Activated naive CD4-positive, alpha-beta T cell treated with anti-CD3 and anti-CD28 coated beads, Interleukin-2, amount 50 U/mL, for 24 hours (primary cell): ENCODE data around the gene ZNF613.
"Not testable (repeated sequence)": the region's sequence is repeated elsewhere in the genome, so short reads cannot be mapped to it uniquely, and the experiment has no call there.

Experiments used
- H3K27ac Mint-ChIP-seq: one replicate; pipeline ENCODE4 v1.8.0; 2021; ENCODE audit warnings: mild to moderate bottlenecking, mixed read lengths
- H3K27me3 Mint-ChIP-seq: one replicate; pipeline ENCODE4 v1.8.0; 2021; ENCODE audit warnings: mixed read lengths
- H3K36me3 Mint-ChIP-seq: one replicate; pipeline ENCODE4 v1.8.0; 2021; ENCODE audit warnings: mixed read lengths
- H3K4me1 Mint-ChIP-seq: one replicate; pipeline ENCODE4 v1.8.0; 2021; ENCODE audit warnings: mixed read lengths
- H3K4me3 Mint-ChIP-seq: one replicate; pipeline ENCODE4 v1.8.0; 2021; ENCODE audit warnings: mild to moderate bottlenecking, mixed read lengths
- H3K9me3 Mint-ChIP-seq: one replicate; pipeline ENCODE4 v1.8.0; 2021; ENCODE audit warnings: mixed read lengths

Gene ZNF613

DNA sequence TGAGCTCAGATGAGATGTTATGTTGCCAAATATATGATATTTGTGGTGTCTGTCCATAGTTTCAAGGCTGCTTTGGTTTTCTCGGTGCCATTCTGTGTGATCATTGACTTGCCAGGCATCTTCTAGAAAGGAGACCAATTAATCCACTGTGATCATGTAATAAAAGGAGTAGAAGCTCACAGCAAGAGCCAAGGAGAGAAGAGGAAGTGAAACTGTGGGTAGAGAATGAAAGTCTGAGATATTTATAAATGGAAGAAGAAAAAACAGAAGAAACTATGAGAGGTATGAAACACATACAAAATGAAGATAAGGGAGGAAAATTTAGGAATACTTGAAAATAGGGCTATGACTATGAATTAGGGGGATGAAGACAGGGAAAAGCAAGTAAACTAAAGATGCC lies 11.1 kb upstream of the ZNF613 start:
- no peaks in the 10 kb centered on the region for H3K4me1 Mint-ChIP-seq
- H3K36me3 Mint-ChIP-seq, result peaks cover 26% of the 10 kb centered on the region
- H3K27me3 Mint-ChIP-seq, result no peaks in the 10 kb centered on the region
- no peak overlapping the region for H3K27ac Mint-ChIP-seq
- no peak overlapping the region for H3K4me3 Mint-ChIP-seq
- peaks cover 35% of the 10 kb centered on the region for H3K9me3 Mint-ChIP-seq

DNA sequence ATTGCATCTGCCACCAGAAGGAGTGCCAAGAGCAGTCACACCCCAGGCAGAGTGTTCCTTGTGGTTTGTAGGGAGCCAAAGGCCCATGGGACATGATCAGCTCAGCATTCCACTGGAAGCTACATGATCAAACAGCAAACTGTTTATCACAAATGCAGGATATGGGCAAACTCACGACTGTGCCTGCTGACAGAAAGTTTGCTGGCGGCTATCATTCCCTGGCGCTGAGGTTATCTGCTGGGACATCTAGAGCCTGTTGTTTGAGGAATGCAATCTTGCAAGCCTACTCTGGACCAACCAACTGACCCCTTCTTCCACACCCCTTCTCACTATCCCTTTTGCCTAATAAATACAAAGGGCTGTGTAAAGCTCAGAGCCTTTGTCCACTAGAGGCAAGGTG lies 7.7 kb upstream of the ZNF613 start:
- no peaks in the 10 kb centered on the region for H3K27me3 Mint-ChIP-seq
- no peak overlapping the region for H3K4me3 Mint-ChIP-seq
- H3K4me1 Mint-ChIP-seq, result no peaks in the 10 kb centered on the region
- H3K27ac Mint-ChIP-seq, result peak overlapping the region; percentile 30
- peaks cover 20% of the 10 kb centered on the region for H3K9me3 Mint-ChIP-seq
- H3K36me3 Mint-ChIP-seq, result peaks cover 26% of the 10 kb centered on the region

DNA sequence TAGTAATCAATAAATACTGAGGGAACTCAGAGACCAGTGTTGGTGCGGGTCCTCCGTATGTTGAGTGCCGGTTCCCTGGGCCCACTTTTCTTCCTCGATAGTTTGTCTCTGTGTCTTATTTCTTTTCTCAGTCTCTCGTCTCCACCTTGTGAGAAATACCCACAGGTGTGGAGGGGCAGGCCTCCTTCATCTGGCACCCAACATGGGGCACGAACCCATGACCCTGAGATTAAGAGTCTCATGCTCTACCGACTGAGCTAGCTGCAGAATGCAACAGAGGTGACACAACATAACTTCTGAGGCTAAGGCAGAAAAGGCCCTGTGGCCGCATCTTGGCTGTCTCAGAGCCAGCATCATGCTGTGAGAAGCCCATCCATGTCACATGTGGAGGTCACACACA lies 5.3 kb upstream of the ZNF613 start:
- Mint-ChIP-seq H3K27me3 (no peaks in the 10 kb centered on the region), H3K9me3 (no peaks in the 10 kb centered on the region), H3K36me3 (peaks cover 30% of the 10 kb centered on the region), H3K4me1 (peaks cover 7% of the 10 kb centered on the region), H3K27ac (no peak overlapping the region), H3K4me3 (no peak overlapping the region)

DNA sequence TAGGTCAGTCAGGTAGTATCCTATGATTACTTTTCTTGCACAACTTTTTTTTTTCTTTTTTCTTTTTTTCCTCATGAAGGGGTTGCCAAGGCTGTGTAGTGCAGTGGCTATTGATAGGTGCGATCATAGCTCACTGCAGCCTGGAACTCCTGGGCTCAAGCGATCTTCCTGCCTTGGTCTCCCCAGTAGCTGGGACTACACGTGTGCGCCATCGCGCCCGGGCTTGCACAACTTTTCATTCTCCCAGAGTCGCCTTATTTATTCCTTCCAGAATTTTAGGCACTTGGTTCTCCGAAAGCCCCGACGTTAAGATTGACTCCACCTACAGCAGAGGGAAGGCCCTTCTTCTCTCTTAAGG lies 867 bp upstream of the ZNF613 start:
- Mint-ChIP-seq H3K27me3 (no peaks in the 10 kb centered on the region), H3K27ac (peak overlapping the region; percentile 99), H3K36me3 (peaks cover 47% of the 10 kb centered on the region), H3K4me1 (peaks cover 39% of the 10 kb centered on the region), H3K4me3 (peak overlapping the region; percentile 100), H3K9me3 (peaks cover 15% of the 10 kb centered on the region)

DNA sequence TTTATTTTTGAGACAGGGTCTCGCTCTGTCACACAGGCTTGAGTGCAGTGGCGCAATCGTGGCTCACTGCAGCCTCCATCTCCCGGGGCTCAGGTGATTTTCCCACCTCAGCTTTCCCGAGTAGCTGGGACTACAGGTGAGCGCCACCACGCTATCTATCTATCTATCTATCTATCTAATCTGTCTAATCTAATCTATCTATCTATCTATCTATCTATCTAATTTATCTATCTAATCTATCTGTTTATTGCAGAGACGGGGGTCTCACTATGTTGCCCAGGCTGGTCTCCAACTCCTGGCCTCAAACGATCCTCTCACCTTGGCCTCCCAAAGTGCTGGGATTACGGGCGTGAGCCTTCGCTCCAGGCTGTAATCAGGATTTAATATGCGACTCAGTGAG lies 587 bp downstream of the ZNF613 start:
- peaks cover 15% of the 10 kb centered on the region for H3K9me3 Mint-ChIP-seq
- H3K27ac Mint-ChIP-seq, result peak overlapping the region; percentile 99
- peaks cover 39% of the 10 kb centered on the region for H3K4me1 Mint-ChIP-seq
- H3K4me3 Mint-ChIP-seq, result peak overlapping the region; percentile 100
- H3K27me3 Mint-ChIP-seq, result no peaks in the 10 kb centered on the region
- peaks cover 45% of the 10 kb centered on the region for H3K36me3 Mint-ChIP-seq

DNA sequence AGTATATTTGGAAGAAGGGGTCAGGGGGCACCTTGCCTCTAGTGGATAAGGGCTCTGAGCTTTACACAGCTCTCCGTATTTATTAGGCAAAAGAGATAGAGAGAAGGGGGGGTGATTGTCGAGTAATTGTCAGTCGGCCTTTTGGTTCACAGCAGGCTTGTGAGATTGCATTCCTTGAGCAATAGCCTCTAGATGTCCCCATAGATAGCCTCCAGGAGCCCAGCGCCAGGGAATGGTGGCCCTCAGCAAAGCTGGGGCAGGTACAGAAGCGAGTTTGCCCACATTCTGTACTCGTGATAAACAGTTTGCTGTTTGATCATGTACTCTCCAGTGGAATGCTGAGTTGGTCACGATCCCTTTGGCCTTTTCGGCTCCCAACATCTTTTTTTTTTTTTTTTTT lies 4.6 kb downstream of the ZNF613 start:
- no peak overlapping the region for H3K27ac Mint-ChIP-seq
- H3K27me3 Mint-ChIP-seq, result no peaks in the 10 kb centered on the region
- peaks cover 33% of the 10 kb centered on the region for H3K4me1 Mint-ChIP-seq
- no peak overlapping the region for H3K4me3 Mint-ChIP-seq
- H3K36me3 Mint-ChIP-seq, result peaks cover 55% of the 10 kb centered on the region
- peaks cover 15% of the 10 kb centered on the region for H3K9me3 Mint-ChIP-seq

DNA sequence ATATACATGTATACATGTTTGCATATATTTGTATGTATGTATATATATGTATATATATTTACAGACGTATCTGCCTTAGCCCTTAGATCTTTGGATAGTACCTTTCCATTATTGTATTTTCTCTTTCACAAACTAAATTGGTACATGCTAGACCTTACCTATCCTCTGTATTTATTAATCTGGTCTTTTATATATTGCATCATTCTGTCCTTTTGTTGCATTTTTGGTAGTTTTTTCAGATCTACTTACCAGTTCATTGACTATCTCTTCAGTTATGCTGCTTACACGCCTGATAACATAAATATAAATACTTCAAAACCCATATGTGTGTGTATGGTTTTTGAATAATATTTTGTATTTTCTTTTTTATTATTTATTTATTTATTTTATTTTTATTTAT lies 11.7 kb downstream of the ZNF613 start:
- peaks cover 26% of the 10 kb centered on the region for H3K9me3 Mint-ChIP-seq

DNA sequence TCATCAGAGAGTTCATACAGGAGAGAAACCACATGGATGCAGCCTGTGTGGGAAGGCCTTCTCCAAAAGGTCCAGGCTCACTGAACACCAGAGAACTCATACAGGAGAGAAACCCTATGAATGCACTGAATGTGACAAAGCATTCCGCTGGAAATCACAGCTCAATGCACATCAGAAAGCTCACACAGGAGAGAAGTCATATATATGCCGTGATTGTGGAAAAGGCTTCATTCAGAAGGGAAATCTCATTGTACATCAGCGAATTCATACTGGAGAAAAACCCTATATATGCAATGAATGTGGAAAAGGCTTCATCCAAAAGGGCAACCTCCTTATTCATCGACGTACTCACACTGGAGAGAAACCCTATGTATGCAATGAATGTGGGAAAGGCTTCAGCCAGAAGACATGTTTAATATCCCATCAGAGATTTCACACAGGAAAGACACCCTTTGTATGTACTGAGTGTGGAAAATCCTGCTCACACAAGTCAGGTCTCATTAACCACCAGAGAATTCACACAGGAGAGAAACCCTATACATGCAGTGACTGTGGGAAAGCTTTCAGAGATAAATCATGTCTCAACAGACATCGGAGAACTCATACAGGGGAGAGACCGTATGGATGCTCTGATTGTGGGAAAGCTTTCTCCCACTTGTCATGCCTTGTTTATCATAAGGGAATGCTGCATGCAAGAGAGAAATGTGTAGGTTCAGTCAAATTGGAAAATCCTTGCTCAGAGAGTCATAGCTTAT lies 17.7 kb downstream of the ZNF613 start:
- H3K27ac Mint-ChIP-seq, result no peak overlapping the region
- peaks cover 36% of the 10 kb centered on the region for H3K9me3 Mint-ChIP-seq
- no peak overlapping the region for H3K4me3 Mint-ChIP-seq
- no peaks in the 10 kb centered on the region for H3K4me1 Mint-ChIP-seq
- H3K27me3 Mint-ChIP-seq, result no peaks in the 10 kb centered on the region
- H3K36me3 Mint-ChIP-seq, result peaks cover 71% of the 10 kb centered on the region

More for the DNA sequence above, 11.7 kb downstream of the ZNF613 start:
- Mint-ChIP-seq H3K4me1 (no peaks in the 10 kb centered on the region), H3K27ac (no peak overlapping the region), H3K36me3 (peaks cover 80% of the 10 kb centered on the region), H3K4me3 (no peak overlapping the region), H3K27me3 (no peaks in the 10 kb centered on the region)

DNA sequence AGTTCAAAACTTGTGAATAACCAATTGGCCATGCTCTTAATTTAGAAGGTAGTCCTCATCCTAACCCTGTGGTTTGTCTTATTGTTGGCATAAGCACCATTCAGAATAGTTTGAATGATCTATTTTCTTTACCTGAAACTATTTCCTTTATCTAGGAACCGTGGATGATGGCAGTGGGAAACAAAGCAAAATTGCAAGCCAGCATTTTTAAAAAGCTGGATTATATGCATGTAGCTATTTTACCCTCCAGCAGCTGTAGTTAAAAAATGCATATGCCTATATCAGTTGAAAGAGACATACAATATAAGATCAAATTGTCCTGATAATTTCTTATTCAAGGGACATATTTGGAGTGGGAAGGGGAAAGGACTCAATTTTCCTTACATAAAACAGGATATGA lies 19.3 kb downstream of the ZNF613 start:
- no peak overlapping the region for H3K27ac Mint-ChIP-seq
- no peaks in the 10 kb centered on the region for H3K4me1 Mint-ChIP-seq
- no peak overlapping the region for H3K4me3 Mint-ChIP-seq
- H3K9me3 Mint-ChIP-seq, result peaks cover 36% of the 10 kb centered on the region
- H3K36me3 Mint-ChIP-seq, result peaks cover 64% of the 10 kb centered on the region
- H3K27me3 Mint-ChIP-seq, result no peaks in the 10 kb centered on the region

DNA sequence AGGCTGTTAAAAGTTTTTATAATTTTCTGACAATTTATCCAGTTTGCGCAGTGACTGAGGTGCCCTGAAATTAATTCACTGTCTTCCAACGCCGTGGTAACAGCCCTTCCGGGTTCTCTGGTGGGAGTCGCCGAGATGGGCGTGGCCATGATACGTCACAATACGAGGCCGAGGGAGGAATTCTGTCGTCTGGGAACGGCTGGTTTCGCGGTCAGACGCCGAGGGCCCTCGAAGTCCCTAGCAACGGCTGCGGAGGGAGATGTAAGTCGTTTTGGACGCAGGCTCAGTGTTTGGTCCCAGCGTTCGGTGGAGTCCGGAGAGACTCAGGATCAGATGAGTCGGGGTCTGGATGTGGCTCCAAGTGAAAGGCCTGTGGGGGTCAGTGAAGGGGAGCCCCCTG lies 21.7 kb downstream of the ZNF613 start:
- Mint-ChIP-seq H3K27me3 (no peaks in the 10 kb centered on the region), H3K4me1 (no peaks in the 10 kb centered on the region), H3K27ac (peak overlapping the region; percentile 5), H3K4me3 (no peak overlapping the region), H3K9me3 (peaks cover 32% of the 10 kb centered on the region), H3K36me3 (peaks cover 47% of the 10 kb centered on the region)

DNA sequence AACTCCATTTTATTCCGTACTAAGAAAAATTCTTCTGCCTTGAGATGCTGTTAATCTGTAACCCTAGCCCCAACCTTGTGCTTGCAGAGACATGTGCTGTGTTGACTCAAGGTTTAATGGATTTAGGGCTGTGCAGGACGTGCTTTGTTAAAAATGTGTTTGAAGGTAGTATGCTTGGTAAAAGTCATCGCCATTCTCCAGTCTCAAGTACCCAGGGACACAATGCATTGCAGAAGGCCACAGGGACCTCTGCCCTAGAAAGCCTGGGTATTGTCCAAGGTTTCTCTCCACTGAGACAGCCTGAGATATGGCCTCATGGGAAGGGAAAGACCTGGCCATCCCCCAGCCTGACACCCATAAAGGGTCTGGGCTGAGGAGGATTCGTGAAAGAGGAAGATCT lies 30.6 kb downstream of the ZNF613 start:
- H3K27me3 Mint-ChIP-seq, H3K4me3 Mint-ChIP-seq, H3K4me1 Mint-ChIP-seq, H3K27ac Mint-ChIP-seq: not testable (repeated sequence)
- peaks cover 39% of the 10 kb centered on the region for H3K36me3 Mint-ChIP-seq
- peaks cover 42% of the 10 kb centered on the region for H3K9me3 Mint-ChIP-seq

DNA sequence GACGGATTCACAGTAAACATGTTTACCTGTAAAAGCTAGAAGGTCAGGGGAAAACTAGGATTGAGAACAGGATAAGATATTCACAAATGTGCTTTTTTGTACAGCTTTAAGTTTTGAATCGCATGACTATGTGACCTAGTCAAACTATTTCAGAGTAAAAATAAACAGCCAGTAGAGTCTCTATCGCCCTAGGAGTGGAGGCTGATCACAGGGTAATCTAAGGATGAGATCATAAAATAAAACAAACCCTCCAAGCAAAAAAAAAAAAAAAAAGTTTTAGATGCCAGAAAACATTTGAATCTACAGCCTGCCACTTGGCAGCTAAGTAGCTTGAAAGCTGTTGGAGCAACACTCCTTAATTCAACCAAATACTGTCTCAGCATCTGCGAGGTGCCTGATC lies 32.5 kb downstream of the ZNF613 start:
- Mint-ChIP-seq H3K27me3 (no peaks in the 10 kb centered on the region), H3K9me3 (peaks cover 44% of the 10 kb centered on the region), H3K27ac (no peak overlapping the region), H3K4me3 (no peak overlapping the region), H3K4me1 (no peaks in the 10 kb centered on the region), H3K36me3 (peaks cover 48% of the 10 kb centered on the region)

DNA sequence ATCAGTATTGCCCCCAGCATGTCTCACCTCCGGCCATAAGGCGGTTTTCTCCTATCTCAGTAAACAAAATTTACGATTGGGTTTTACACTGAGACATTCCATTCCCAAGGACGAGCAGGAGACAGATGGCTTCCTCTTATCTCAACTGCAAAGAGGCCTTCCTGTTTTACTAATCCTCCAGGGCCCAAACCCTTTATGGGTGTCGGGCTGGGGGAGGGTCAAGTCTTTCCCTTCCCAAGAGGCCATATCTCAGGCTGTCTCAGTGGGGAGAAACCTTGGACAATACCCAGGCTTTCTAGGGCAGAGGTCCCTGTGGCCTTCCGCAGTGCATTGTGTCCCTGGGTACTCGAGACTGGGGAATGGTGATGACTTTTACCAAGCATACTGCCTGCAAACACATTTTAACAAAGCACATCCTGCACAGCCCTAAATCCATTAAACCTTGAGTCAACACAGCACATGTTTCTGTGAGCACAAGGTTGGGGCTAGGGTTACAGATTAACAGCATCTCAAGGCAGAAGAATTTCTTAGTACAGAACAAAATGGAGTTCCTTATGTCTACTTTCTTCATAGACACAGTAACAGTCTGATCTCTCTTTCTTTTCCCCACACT lies 33.5 kb downstream of the ZNF613 start:
- not testable (repeated sequence) for H3K4me3 Mint-ChIP-seq, H3K27ac Mint-ChIP-seq, H3K27me3 Mint-ChIP-seq, H3K4me1 Mint-ChIP-seq
- Mint-ChIP-seq H3K9me3 (peaks cover 49% of the 10 kb centered on the region), H3K36me3 (peaks cover 53% of the 10 kb centered on the region)

DNA sequence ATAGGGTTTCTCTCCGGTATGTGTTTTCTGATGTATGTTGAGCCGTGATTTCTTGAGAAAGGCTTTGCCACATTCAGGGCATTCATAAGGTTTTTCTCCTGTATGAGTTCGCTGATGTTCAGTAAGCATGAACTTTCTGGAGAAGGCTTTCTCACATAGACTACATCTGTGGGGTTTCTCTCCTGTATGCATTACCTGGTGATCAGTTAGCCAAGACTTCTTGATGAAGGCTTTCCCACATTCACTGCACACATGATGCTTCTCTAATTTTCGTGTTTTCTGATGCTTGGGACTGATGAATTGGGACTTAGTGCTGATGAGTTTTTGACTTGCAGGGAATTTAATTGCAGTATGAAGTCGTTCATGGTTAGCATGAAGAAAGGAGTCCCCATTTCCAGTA lies 38.3 kb downstream of the ZNF613 start:
- Mint-ChIP-seq H3K4me1 (no peaks in the 10 kb centered on the region), H3K27ac (no peak overlapping the region), H3K9me3 (peaks cover 36% of the 10 kb centered on the region), H3K36me3 (peaks cover 66% of the 10 kb centered on the region), H3K27me3 (no peaks in the 10 kb centered on the region), H3K4me3 (no peak overlapping the region)

DNA sequence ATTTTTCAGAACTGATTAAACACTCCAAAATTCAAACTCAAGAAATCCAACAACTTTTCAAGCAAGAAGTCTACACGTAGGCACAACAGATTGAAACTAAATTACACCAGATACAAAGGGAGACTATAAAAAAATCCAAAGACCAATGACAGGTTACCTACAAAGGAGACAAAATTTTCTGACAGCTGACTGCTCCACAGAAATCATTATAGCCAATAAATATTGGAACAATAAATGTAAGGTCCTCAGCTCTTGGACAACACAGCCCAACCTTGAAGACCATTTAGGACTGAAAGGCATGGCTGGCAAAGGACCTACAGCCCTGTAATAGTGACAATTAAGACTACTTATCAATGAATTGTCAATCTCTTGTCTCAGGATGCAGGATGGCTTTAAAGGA lies 43.4 kb downstream of the ZNF613 start:
- Mint-ChIP-seq H3K27ac (no peak overlapping the region), H3K4me1 (no peaks in the 10 kb centered on the region), H3K9me3 (peaks cover 10% of the 10 kb centered on the region), H3K27me3 (no peaks in the 10 kb centered on the region), H3K36me3 (peaks cover 74% of the 10 kb centered on the region), H3K4me3 (no peak overlapping the region)

DNA sequence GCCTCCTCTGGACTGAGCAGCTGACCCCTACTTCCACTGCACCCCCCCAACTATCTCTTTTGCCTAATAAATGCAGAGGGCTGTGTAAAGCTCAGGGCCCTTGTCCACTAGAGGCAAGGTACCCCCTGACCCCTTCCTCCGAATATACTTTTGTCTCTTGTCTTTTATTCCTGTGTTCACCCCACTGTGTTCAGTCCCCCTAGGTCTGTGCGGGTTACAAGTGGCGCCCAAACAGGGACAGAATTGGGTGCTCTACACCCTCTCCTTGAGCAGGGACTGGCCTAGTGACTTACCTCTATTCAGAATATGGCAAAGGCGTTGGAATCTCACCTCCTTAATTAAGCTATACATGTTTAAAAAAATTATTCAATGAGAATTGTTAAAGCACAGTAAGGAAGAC lies 44.4 kb downstream of the ZNF613 start:
- peaks cover 10% of the 10 kb centered on the region for H3K9me3 Mint-ChIP-seq
- peaks cover 76% of the 10 kb centered on the region for H3K36me3 Mint-ChIP-seq
- no peaks in the 10 kb centered on the region for H3K27me3 Mint-ChIP-seq
- no peak overlapping the region for H3K4me3 Mint-ChIP-seq
- H3K27ac Mint-ChIP-seq, result no peak overlapping the region
- H3K4me1 Mint-ChIP-seq, result no peaks in the 10 kb centered on the region

DNA sequence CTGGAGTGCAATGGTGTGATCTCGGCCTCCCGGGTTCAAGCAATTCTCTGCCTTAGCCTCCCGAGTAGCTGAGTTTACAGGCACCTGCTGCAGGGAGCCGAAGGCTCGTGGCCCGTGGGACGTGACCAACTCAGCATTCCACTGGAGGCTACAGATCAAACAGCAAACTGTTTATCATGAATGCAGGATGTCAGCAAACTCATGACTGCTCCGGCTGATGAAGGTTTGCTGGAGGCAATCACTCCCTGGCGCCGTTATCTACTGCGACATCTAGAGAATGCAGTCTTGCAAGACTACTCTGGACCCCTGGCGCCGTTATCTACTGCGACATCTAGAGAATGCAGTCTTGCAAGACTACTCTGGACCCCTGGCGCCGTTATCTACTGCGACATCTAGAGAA lies 48.5 kb downstream of the ZNF613 start:
- H3K9me3 Mint-ChIP-seq, H3K4me1 Mint-ChIP-seq, H3K4me3 Mint-ChIP-seq, H3K27me3 Mint-ChIP-seq, H3K27ac Mint-ChIP-seq: not testable (repeated sequence)
- peaks cover 80% of the 10 kb centered on the region for H3K36me3 Mint-ChIP-seq
